ENCODE results near the gene NID1.
A peak's percentile ranks its signal among the peaks of the same experiment; 100 is the strongest.

NID1 gene, protein sequence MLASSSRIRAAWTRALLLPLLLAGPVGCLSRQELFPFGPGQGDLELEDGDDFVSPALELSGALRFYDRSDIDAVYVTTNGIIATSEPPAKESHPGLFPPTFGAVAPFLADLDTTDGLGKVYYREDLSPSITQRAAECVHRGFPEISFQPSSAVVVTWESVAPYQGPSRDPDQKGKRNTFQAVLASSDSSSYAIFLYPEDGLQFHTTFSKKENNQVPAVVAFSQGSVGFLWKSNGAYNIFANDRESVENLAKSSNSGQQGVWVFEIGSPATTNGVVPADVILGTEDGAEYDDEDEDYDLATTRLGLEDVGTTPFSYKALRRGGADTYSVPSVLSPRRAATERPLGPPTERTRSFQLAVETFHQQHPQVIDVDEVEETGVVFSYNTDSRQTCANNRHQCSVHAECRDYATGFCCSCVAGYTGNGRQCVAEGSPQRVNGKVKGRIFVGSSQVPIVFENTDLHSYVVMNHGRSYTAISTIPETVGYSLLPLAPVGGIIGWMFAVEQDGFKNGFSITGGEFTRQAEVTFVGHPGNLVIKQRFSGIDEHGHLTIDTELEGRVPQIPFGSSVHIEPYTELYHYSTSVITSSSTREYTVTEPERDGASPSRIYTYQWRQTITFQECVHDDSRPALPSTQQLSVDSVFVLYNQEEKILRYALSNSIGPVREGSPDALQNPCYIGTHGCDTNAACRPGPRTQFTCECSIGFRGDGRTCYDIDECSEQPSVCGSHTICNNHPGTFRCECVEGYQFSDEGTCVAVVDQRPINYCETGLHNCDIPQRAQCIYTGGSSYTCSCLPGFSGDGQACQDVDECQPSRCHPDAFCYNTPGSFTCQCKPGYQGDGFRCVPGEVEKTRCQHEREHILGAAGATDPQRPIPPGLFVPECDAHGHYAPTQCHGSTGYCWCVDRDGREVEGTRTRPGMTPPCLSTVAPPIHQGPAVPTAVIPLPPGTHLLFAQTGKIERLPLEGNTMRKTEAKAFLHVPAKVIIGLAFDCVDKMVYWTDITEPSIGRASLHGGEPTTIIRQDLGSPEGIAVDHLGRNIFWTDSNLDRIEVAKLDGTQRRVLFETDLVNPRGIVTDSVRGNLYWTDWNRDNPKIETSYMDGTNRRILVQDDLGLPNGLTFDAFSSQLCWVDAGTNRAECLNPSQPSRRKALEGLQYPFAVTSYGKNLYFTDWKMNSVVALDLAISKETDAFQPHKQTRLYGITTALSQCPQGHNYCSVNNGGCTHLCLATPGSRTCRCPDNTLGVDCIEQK

DNA sequence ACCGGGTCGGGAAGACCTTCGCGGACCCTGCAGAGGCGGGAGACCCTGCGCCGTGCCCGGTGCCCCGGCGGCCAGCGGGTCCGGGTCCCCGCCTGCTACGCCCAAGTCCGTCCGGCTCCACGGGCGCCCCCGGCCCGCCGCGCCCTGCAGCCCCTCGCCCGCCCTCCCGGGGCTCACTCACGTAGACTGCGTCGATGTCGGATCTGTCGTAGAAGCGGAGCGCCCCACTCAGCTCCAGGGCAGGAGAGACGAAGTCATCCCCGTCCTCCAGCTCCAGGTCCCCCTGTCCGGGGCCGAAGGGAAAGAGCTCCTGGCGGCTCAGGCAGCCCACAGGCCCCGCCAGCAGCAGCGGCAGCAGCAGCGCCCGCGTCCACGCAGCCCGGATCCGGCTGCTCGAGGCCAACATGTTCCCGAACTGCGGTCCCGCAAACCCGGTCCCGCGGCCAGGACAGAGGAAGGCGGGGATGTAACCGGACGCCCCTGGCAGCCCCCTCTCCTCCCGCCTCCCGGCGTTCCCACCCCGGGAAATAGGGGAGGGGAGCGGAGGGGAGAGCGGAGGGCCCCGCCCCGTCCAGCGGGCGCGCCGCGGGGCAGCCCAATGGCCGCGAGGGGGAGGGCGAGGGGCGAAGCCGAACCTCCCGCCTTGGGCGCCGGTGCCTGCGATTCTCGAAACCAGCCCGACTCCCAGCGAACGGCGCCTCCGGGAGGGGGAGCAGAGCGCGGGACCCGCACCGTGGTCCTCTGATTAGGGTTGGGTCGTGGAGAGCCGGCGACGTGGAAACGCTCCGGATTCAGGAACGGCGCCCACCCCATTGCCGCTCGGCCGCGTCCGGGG lies at the start of gene NID1:
NID1 (minus strand) TSS at position 417 of the 835 bp plus-strand sequence; CDS start at position 406, 11 bp downstream.
- TF ChIP-seq CTCF (IDR thresholded peaks at IDR 0.05; ENCODE audit: control insufficient read depth, extremely low read depth, insufficient read depth) = no peak
- H3K4me3 ChIP-seq (ENCODE audit: low read depth, low read length) = 0 out of 2 replicates have a peak within 1 kb of the TSS, but pooled peaks have one; percentile 15
- DNase-seq (ENCODE audit: low read depth) = no peak

DNA sequence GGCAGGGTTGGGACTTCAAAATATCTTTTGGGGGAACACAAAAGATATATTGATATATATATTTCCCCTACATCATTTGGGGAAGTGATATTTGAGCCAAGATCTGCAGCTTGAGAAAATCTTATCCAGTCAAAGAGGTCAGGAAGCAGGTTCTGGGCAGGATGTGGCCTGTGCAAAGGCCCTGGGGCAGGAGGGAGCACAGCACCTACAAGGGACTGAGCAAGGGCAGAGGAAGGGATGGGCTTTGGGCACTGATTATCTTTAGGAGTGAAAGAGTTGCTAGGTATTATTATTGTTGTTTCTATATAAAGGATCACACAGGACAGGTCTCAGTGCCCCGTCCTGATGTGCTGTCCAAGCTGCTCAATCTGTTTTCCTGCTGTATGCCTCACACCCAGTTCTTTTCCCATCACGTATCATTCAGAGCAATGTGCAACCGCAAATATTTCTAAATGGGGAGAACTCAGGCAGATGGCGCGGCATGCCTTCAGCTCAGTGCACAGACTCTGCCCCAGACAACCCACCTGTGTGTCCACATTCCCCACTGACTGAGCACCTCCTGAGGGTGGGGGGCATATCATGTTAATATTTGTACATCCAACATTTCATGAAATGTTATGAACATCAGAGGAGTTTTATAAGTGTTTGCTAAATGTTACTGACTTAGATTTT lies 49.3 kb upstream of the NID1 start:
- no peak overlapping the region for H3K4me3 ChIP-seq (ENCODE audit: low read depth, low read length)
- no peak for TF ChIP-seq CTCF (IDR thresholded peaks at IDR 0.05; ENCODE audit: control insufficient read depth, extremely low read depth, insufficient read depth)
- no peak for DNase-seq (ENCODE audit: low read depth)

DNA sequence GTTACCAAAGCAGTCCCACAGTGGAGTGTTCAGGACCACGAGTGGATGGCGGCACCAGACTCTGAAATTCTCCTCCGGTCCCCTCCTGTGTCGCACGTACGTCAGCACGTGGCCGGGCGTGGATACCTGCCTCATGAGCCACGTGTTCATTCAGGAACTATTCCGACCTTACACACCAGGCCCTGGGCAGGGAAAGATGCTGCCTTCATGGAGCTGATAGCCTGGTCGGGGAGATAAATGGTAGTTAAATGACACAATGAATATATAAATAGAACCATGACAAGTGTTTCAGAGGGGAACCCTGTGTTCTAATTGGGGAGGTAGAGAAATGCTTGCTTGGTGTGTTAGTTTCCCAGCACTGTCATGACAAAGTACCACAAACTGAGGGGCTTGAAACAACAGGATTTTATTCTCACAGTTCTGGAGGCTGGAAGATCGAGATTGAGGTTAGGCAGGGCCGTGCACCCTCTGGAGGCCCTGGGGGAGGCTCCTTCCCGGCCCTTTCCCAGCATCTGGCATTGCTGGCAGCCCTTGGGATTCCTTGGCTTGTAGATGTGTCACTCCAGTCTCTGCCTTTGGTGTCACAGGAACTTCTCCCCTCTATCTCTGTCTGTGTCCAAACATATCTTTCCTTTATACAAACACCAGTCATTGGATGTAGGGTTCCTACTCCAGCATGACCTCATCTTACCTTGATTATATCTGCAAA lies 48.6 kb upstream of the NID1 start:
- no peak for TF ChIP-seq CTCF (IDR thresholded peaks at IDR 0.05; ENCODE audit: control insufficient read depth, extremely low read depth, insufficient read depth)
- DNase-seq (ENCODE audit: low read depth) = no peak
- no peak overlapping the region for H3K4me3 ChIP-seq (ENCODE audit: low read depth, low read length)

GRCh38 chr1:236112332-236112627 lies 47.4 kb upstream of the NID1 start:
- TF ChIP-seq CTCF (IDR thresholded peaks at IDR 0.05; ENCODE audit: control insufficient read depth, extremely low read depth, insufficient read depth) = no peak
- H3K4me3 ChIP-seq (ENCODE audit: low read depth, low read length) = no peak overlapping the region
- DNase-seq (ENCODE audit: low read depth) = no peak

DNA sequence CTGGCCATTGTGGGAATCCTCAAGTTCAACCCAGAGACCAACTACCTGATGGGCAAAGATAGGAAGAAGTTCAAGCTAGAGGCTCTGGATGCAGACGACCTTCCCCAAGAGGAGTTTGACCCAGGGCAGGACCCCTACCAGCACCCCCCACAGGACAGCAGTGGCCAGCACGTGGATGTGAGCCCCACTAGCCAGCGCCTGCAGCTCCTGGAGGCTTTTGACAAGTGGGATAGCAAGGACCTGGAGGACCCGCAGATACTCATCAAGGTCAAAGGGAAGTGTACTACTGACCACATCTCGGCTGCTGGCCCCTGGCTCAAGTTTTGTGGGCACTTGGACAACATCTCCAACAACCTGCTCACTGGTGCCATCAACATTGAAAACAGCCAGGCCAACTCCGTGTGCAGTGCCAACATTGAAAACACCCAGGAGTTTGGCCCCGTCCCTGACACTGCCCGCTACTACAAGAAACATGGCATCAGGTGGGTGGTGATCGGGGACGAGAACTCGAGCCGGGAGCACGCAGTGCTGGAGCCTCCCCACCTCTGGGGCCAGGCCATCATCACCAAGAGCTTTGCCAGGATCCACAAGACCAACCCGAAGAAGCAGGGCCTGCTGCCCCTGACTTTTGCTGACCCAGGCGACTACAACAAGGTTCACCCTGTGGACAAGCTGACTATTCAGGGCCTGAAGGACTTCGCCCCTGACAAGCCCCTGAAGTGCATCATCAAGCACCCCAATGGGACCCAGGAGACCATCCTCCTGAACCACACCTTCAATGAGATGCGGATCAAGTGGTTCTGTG lies 46.8 kb upstream of the NID1 start:
- H3K4me3 ChIP-seq (ENCODE audit: low read depth, low read length) = no peak overlapping the region
- no peak for DNase-seq (ENCODE audit: low read depth)
- TF ChIP-seq CTCF (IDR thresholded peaks at IDR 0.05; ENCODE audit: control insufficient read depth, extremely low read depth, insufficient read depth) = no peak

Data from LNCaP clone FGC (cell line).